ENCODE results near the gene SLC17A6. TPM values are rescaled to one million over a fixed set of nuclear protein-coding genes. Genes with fewer than 3 reads are reported as not detected.
A peak's percentile ranks its signal among the peaks of the same experiment; 100 is the strongest.

The SLC17A6 gene
- polyA plus RNA-seq, 1 donor, result not detected

- Histone ChIP-seq H3K9me3 (ENCODE audit: control insufficient read depth, low read depth, low read length) (peaks cover 5% of the 10 kb centered on the region), H3K36me3 (ENCODE audit: control insufficient read depth, insufficient read depth, low read length) (no peaks in the 10 kb centered on the region), H3K27ac (ENCODE audit: low read length) (no peak overlapping the region), H3K4me1 (ENCODE audit: control insufficient read depth, insufficient read depth, low read length) (no peaks in the 10 kb centered on the region), H3K27me3 (ENCODE audit: control insufficient read depth, insufficient read depth, low read length) (peaks cover 68% of the 10 kb centered on the region), H3K4me3 (ENCODE audit: low read length) (no peak overlapping the region)
- peak in 1 of 2 donors; percentile 12 for DNase-seq
- WGBS (ENCODE audit: insufficient coverage, low lambda C conversion rate), result 0% methylated on average over 4 of the region's 25 CpGs
Observed at GRCh38 chr11:22342211-22343031, 4.2 kb downstream of the SLC17A6 start.

GRCh38 chr11:22343032-22343324, 4.8 kb downstream of the SLC17A6 start:
- H3K27ac ChIP-seq (ENCODE audit: low read length), result no peak overlapping the region
- H3K4me1 ChIP-seq (ENCODE audit: control insufficient read depth, insufficient read depth, low read length), result no peaks in the 10 kb centered on the region
- WGBS (ENCODE audit: insufficient coverage, low lambda C conversion rate), result no CpG with 5 or more reads among the region's 6 CpGs
- DNase-seq, result no peak
- peaks cover 5% of the 10 kb centered on the region for H3K9me3 ChIP-seq (ENCODE audit: control insufficient read depth, low read depth, low read length)
- H3K36me3 ChIP-seq (ENCODE audit: control insufficient read depth, insufficient read depth, low read length), result no peaks in the 10 kb centered on the region
- H3K4me3 ChIP-seq (ENCODE audit: low read length), result no peak overlapping the region
- H3K27me3 ChIP-seq (ENCODE audit: control insufficient read depth, insufficient read depth, low read length), result peaks cover 63% of the 10 kb centered on the region

GRCh38 chr11:22343371-22344032, 5.3 kb downstream of the SLC17A6 start:
- DNase-seq, result no peak
- Histone ChIP-seq H3K27ac (ENCODE audit: low read length) (no peak overlapping the region), H3K36me3 (ENCODE audit: control insufficient read depth, insufficient read depth, low read length) (no peaks in the 10 kb centered on the region), H3K27me3 (ENCODE audit: control insufficient read depth, insufficient read depth, low read length) (peaks cover 61% of the 10 kb centered on the region), H3K9me3 (ENCODE audit: control insufficient read depth, low read depth, low read length) (peaks cover 5% of the 10 kb centered on the region), H3K4me1 (ENCODE audit: control insufficient read depth, insufficient read depth, low read length) (no peaks in the 10 kb centered on the region), H3K4me3 (ENCODE audit: low read length) (no peak overlapping the region)
- WGBS (ENCODE audit: insufficient coverage, low lambda C conversion rate), result no CpG with 5 or more reads among the region's 34 CpGs

GRCh38 chr11:22344081-22344480, 5.9 kb downstream of the SLC17A6 start:
- Histone ChIP-seq H3K36me3 (ENCODE audit: control insufficient read depth, insufficient read depth, low read length) (no peaks in the 10 kb centered on the region), H3K9me3 (ENCODE audit: control insufficient read depth, low read depth, low read length) (peaks cover 5% of the 10 kb centered on the region), H3K27me3 (ENCODE audit: control insufficient read depth, insufficient read depth, low read length) (peaks cover 58% of the 10 kb centered on the region), H3K4me3 (ENCODE audit: low read length) (no peak overlapping the region), H3K27ac (ENCODE audit: low read length) (no peak overlapping the region), H3K4me1 (ENCODE audit: control insufficient read depth, insufficient read depth, low read length) (no peaks in the 10 kb centered on the region)
- DNase-seq, result no peak
- WGBS (ENCODE audit: insufficient coverage, low lambda C conversion rate), result 20% methylated on average over 1 of the region's 3 CpGs

GRCh38 chr11:22346282-22346681, 8.1 kb downstream of the SLC17A6 start:
- Histone ChIP-seq H3K27me3 (ENCODE audit: control insufficient read depth, insufficient read depth, low read length) (peaks cover 41% of the 10 kb centered on the region), H3K27ac (ENCODE audit: low read length) (no peak overlapping the region), H3K4me1 (ENCODE audit: control insufficient read depth, insufficient read depth, low read length) (no peaks in the 10 kb centered on the region), H3K36me3 (ENCODE audit: control insufficient read depth, insufficient read depth, low read length) (no peaks in the 10 kb centered on the region), H3K4me3 (ENCODE audit: low read length) (no peak overlapping the region), H3K9me3 (ENCODE audit: control insufficient read depth, low read depth, low read length) (peaks cover 4% of the 10 kb centered on the region)
- no peak for DNase-seq

GRCh38 chr11:22347857-22348487, 9.8 kb downstream of the SLC17A6 start:
- no peaks in the 10 kb centered on the region for H3K36me3 ChIP-seq (ENCODE audit: control insufficient read depth, insufficient read depth, low read length)

GRCh38 chr11:22349491-22349890, 11.3 kb downstream of the SLC17A6 start:
- Histone ChIP-seq H3K27me3 (ENCODE audit: control insufficient read depth, insufficient read depth, low read length) (peaks cover 9% of the 10 kb centered on the region), H3K9me3 (ENCODE audit: control insufficient read depth, low read depth, low read length) (no peaks in the 10 kb centered on the region), H3K4me3 (ENCODE audit: low read length) (no peak overlapping the region), H3K27ac (ENCODE audit: low read length) (no peak overlapping the region), H3K4me1 (ENCODE audit: control insufficient read depth, insufficient read depth, low read length) (no peaks in the 10 kb centered on the region), H3K36me3 (ENCODE audit: control insufficient read depth, insufficient read depth, low read length) (no peaks in the 10 kb centered on the region)
- DNase-seq, result no peak
- WGBS (ENCODE audit: insufficient coverage, low lambda C conversion rate), result no CpG with 5 or more reads among the region's 2 CpGs

More at GRCh38 chr11:22347857-22348487, 9.8 kb downstream of the SLC17A6 start:
- Histone ChIP-seq H3K4me3 (ENCODE audit: low read length) (no peak overlapping the region), H3K27me3 (ENCODE audit: control insufficient read depth, insufficient read depth, low read length) (peaks cover 24% of the 10 kb centered on the region), H3K4me1 (ENCODE audit: control insufficient read depth, insufficient read depth, low read length) (no peaks in the 10 kb centered on the region), H3K27ac (ENCODE audit: low read length) (no peak overlapping the region), H3K9me3 (ENCODE audit: control insufficient read depth, low read depth, low read length) (no peaks in the 10 kb centered on the region)
- DNase-seq, result no peak
- 100% methylated on average over 1 of the region's 4 CpGs for WGBS (ENCODE audit: insufficient coverage, low lambda C conversion rate)

GRCh38 chr11:22359295-22359694, 21.1 kb downstream of the SLC17A6 start:
- no peak for DNase-seq

GRCh38 chr11:22371160-22371559, 33.0 kb downstream of the SLC17A6 start:
- H3K27me3 ChIP-seq (ENCODE audit: control insufficient read depth, insufficient read depth, low read length), result no peaks in the 10 kb centered on the region
- no peak overlapping the region for H3K4me3 ChIP-seq (ENCODE audit: low read length)
- H3K4me1 ChIP-seq (ENCODE audit: control insufficient read depth, insufficient read depth, low read length), result no peaks in the 10 kb centered on the region
- no peak for DNase-seq
- H3K9me3 ChIP-seq (ENCODE audit: control insufficient read depth, low read depth, low read length), result no peaks in the 10 kb centered on the region
- WGBS (ENCODE audit: insufficient coverage, low lambda C conversion rate), result no CpG with 5 or more reads among the region's 3 CpGs
- H3K36me3 ChIP-seq (ENCODE audit: control insufficient read depth, insufficient read depth, low read length), result no peaks in the 10 kb centered on the region
- no peak overlapping the region for H3K27ac ChIP-seq (ENCODE audit: low read length)

More at GRCh38 chr11:22359295-22359694, 21.1 kb downstream of the SLC17A6 start:
- H3K4me1 ChIP-seq (ENCODE audit: control insufficient read depth, insufficient read depth, low read length), result no peaks in the 10 kb centered on the region
- H3K9me3 ChIP-seq (ENCODE audit: control insufficient read depth, low read depth, low read length), result no peaks in the 10 kb centered on the region
- no peaks in the 10 kb centered on the region for H3K27me3 ChIP-seq (ENCODE audit: control insufficient read depth, insufficient read depth, low read length)
- 86% methylated on average over 1 of the region's 2 CpGs for WGBS (ENCODE audit: insufficient coverage, low lambda C conversion rate)
- H3K4me3 ChIP-seq (ENCODE audit: low read length), result no peak overlapping the region
- H3K36me3 ChIP-seq (ENCODE audit: control insufficient read depth, insufficient read depth, low read length), result no peaks in the 10 kb centered on the region
- H3K27ac ChIP-seq (ENCODE audit: low read length), result no peak overlapping the region

GRCh38 chr11:22387126-22387525, 48.9 kb downstream of the SLC17A6 start:
- DNase-seq, result no peak
- Histone ChIP-seq H3K4me1 (ENCODE audit: control insufficient read depth, insufficient read depth, low read length) (no peaks in the 10 kb centered on the region), H3K27me3 (ENCODE audit: control insufficient read depth, insufficient read depth, low read length) (no peaks in the 10 kb centered on the region), H3K27ac (ENCODE audit: low read length) (no peak overlapping the region), H3K36me3 (ENCODE audit: control insufficient read depth, insufficient read depth, low read length) (no peaks in the 10 kb centered on the region), H3K4me3 (ENCODE audit: low read length) (no peak overlapping the region), H3K9me3 (ENCODE audit: control insufficient read depth, low read depth, low read length) (no peaks in the 10 kb centered on the region)
- no CpG with 5 or more reads among the region's 1 CpG for WGBS (ENCODE audit: insufficient coverage, low lambda C conversion rate)
